H1 (cell line): ENCODE data around the gene MRTFA. TPM values are rescaled to one million over a fixed set of nuclear protein-coding genes. Genes with fewer than 3 reads are reported as not detected.

Experiments used
- CTCF ChIA-PET: fragments of 300-600 bp; sonication (Branson Sonifier 250); formaldehyde crosslinking; loops from one replicate; lab custom pipeline; 2021; ENCODE audit not compliant: partially characterized antibody; lab: Charles Lee
- POLR2A ChIA-PET: fragments of 300-600 bp; sonication (Branson Sonifier 250); formaldehyde crosslinking; loops from one replicate; lab custom pipeline; 2021; ENCODE audit warnings: inconsistent platforms; ENCODE audit not compliant: partially characterized antibody; lab: Charles Lee
- DNase-seq, 2 experiments: peaks; one replicate each; pipeline versions ENCODE4 v3.0.0 to v3.0.0-alpha.2; 2010 to 2022; ENCODE audit warnings: low spot score in 2 of 2, low read depth in 1 of 2, mixed read lengths in 1 of 2
- FAIRE-seq: peaks from 2 replicates; lab custom pipeline; 2011; peaks lifted over from hg19 to GRCh38; lab: Jason Lieb, UNC
- H2AFZ ChIP-seq: 2 replicates; pipeline ENCODE4 v1.8.1; 2012; ENCODE audit warnings: low read length, inconsistent platforms
- H2AK5ac ChIP-seq: 2 replicates; pipeline ENCODE4 v1.6.1; 2013; ENCODE audit warnings: low read depth, low read length
- H2BK120ac ChIP-seq: replicated peaks from 2 replicates; pipeline ENCODE3; 2013; ENCODE audit warnings: low read depth, low read length, inconsistent platforms
- H2BK12ac ChIP-seq: 2 replicates; pipeline ENCODE4 v1.6.1; 2013; ENCODE audit warnings: low read depth, low read length
- H2BK15ac ChIP-seq: 2 replicates; pipeline ENCODE4 v1.6.1; 2013; ENCODE audit warnings: low read length
- H2BK20ac ChIP-seq: 2 replicates; pipeline ENCODE4 v1.6.1; 2013; ENCODE audit warnings: low read length
- H2BK5ac ChIP-seq: 2 replicates; pipeline ENCODE4 v1.6.1; 2013; ENCODE audit warnings: low read depth, low read length
- H3K14ac ChIP-seq: 2 replicates; pipeline ENCODE4 v1.6.1; 2013; ENCODE audit warnings: inconsistent platforms; ENCODE audit not compliant: insufficient read length
- H3K18ac ChIP-seq: 2 replicates; pipeline ENCODE4 v1.6.1; 2013; ENCODE audit warnings: low read length; ENCODE audit errors: extremely low read depth
- H3K23ac ChIP-seq: 2 replicates; pipeline ENCODE4 v1.6.1; 2013; ENCODE audit warnings: inconsistent platforms; ENCODE audit not compliant: insufficient read length
- H3K23me2 ChIP-seq: 2 replicates; pipeline ENCODE4 v1.6.1; 2013; ENCODE audit warnings: low read depth, low read length
- H3K27ac ChIP-seq: 2 replicates; pipeline ENCODE4 v1.6.1; 2011; ENCODE audit warnings: low read depth, low read length, inconsistent platforms
- H3K27me3 ChIP-seq, 4 experiments: replicated peaks in 1 of 4; 1 replicate in 1 of 4; 2 replicates in 3 of 4; pipeline versions ENCODE4 v1.6.1 to v1.8.1; 2011 to 2013; ENCODE audit warnings: low read length in 3 of 4, mild to moderate bottlenecking in 3 of 4, inconsistent platforms in 2 of 4, mixed read lengths in 2 of 4, moderate library complexity in 1 of 4; ENCODE audit not compliant: control insufficient read depth in 3 of 4, insufficient read depth in 3 of 4; ENCODE audit errors: extremely low read depth in 1 of 4
- H3K36me3 ChIP-seq, 4 experiments: 2 replicates each; pipeline versions ENCODE4 v1.6.1 to v1.8.1; 2011 to 2013; ENCODE audit warnings: mild to moderate bottlenecking in 4 of 4, low read length in 3 of 4, moderate library complexity in 2 of 4, control low read depth in 1 of 4, inconsistent platforms in 1 of 4; ENCODE audit not compliant: insufficient read depth in 4 of 4, control insufficient read depth in 2 of 4
- H3K4ac ChIP-seq: replicated peaks from 2 replicates; pipeline ENCODE3; 2013; ENCODE audit warnings: low read length, low read depth, mixed read lengths, inconsistent platforms; ENCODE audit not compliant: insufficient read length
- H3K4me1 ChIP-seq, 4 experiments: replicated peaks in 1 of 4; 1 replicate in 1 of 4; 2 replicates in 3 of 4; pipeline versions ENCODE4 v1.6.1 to v1.8.1; 2011 to 2013; ENCODE audit warnings: low read length in 3 of 4, inconsistent platforms in 2 of 4, mixed read lengths in 1 of 4; ENCODE audit not compliant: insufficient read depth in 4 of 4, control insufficient read depth in 3 of 4
- H3K4me2 ChIP-seq, 2 experiments: 2 replicates each; pipeline versions ENCODE4 v1.6.1 to v1.8.1; 2011 to 2013; ENCODE audit warnings: low read depth in 2 of 2, low read length in 2 of 2, control low read depth in 1 of 2, inconsistent platforms in 1 of 2, mild to moderate bottlenecking in 1 of 2; ENCODE audit not compliant: insufficient read depth in 1 of 2
- H3K4me3 ChIP-seq, 4 experiments: fragments of 200-600, 300-600 bp in 1 of 4; sonication (generic), shearing (Covaris generic), sonication (Bioruptor Twin) in 1 of 4; 2 replicates each; pipeline versions ENCODE4 v1.5.1 to v1.8.1; 2011 to 2016; ENCODE audit warnings: low read length in 4 of 4, low read depth in 3 of 4, control low read depth in 2 of 4, inconsistent platforms in 2 of 4, mild to moderate bottlenecking in 2 of 4, mixed read lengths in 1 of 4, moderate library complexity in 1 of 4; ENCODE audit not compliant: insufficient read depth in 2 of 4; ENCODE audit errors: extremely low read depth in 1 of 4
- H3K56ac ChIP-seq: replicated peaks from 2 replicates; pipeline ENCODE3; 2013; ENCODE audit warnings: low read depth, mild to moderate bottlenecking, mixed read lengths, low read length, inconsistent platforms; ENCODE audit not compliant: insufficient read length
- H3K79me1 ChIP-seq: 2 replicates; pipeline ENCODE4 v1.6.1; 2013; ENCODE audit warnings: low read depth, low read length, control low read depth
- H3K79me2 ChIP-seq, 2 experiments: 2 replicates each; pipeline versions ENCODE4 v1.6.1 to v1.8.1; 2012 to 2013; ENCODE audit warnings: low read length in 2 of 2, mild to moderate bottlenecking in 2 of 2, inconsistent platforms in 1 of 2; ENCODE audit not compliant: insufficient read depth in 2 of 2, control insufficient read depth in 1 of 2
- H3K9ac ChIP-seq, 4 experiments: replicated peaks in 1 of 4; 1 replicate in 1 of 4; 2 replicates in 3 of 4; pipeline versions ENCODE4 v1.6.1 to v1.8.1; 2011 to 2013; ENCODE audit warnings: low read depth in 3 of 4, low read length in 3 of 4, control low read depth in 2 of 4, mild to moderate bottlenecking in 2 of 4, moderate library complexity in 2 of 4, inconsistent platforms in 1 of 4; ENCODE audit errors: extremely low read depth in 1 of 4
- H3K9me3 ChIP-seq, 2 experiments: 2 replicates each; pipeline versions ENCODE4 v1.6.1 to v1.8.1; 2012 to 2013; ENCODE audit warnings: mild to moderate bottlenecking in 2 of 2, moderate library complexity in 2 of 2, control low read depth in 1 of 2, inconsistent platforms in 1 of 2, low read depth in 1 of 2, low read length in 1 of 2, mixed read lengths in 1 of 2; ENCODE audit not compliant: insufficient read depth in 2 of 2
- H4K20me1 ChIP-seq, 2 experiments: replicated peaks in 1 of 2; 2 replicates each; pipeline versions ENCODE3 to v1.8.1; 2011 to 2013; ENCODE audit warnings: inconsistent platforms in 2 of 2, low read length in 2 of 2, mild to moderate bottlenecking in 1 of 2; ENCODE audit not compliant: insufficient read depth in 2 of 2, control insufficient read depth in 1 of 2
- H4K5ac ChIP-seq: 2 replicates; pipeline ENCODE4 v1.6.1; 2013; ENCODE audit warnings: low read length, low read depth, mixed read lengths, inconsistent platforms; ENCODE audit not compliant: insufficient read length
- H4K8ac ChIP-seq: 2 replicates; pipeline ENCODE4 v1.8.0; 2013; ENCODE audit warnings: mild to moderate bottlenecking, moderate library complexity, low read length, inconsistent platforms; ENCODE audit not compliant: insufficient read depth; ENCODE audit errors: extremely low read depth
- H4K91ac ChIP-seq: replicated peaks from 2 replicates; pipeline ENCODE3; 2013; ENCODE audit warnings: low read length, mixed read lengths, inconsistent platforms; ENCODE audit not compliant: insufficient read length
- EGR1 ChIP-seq: IDR thresholded peaks from 2 replicates; pipeline ENCODE4 v1.6.1; 2011; ENCODE audit warnings: low read depth, low read length, borderline replicate concordance
- HDAC6 ChIP-seq: IDR thresholded peaks from one replicate; pipeline ENCODE4 v1.7.1; 2012; ENCODE audit warnings: low read depth, mild to moderate bottlenecking, inconsistent platforms, low read length, moderate library complexity
- JUN ChIP-seq: IDR thresholded peaks from 2 replicates; pipeline ENCODE4 v1.6.1; 2011; ENCODE audit warnings: low read depth, mild to moderate bottlenecking, improper control_type of control experiment, low read length
- KDM1A ChIP-seq: fragments of 200-600, 300-600 bp; sonication (generic); IDR thresholded peaks from 2 replicates; pipeline ENCODE4 v1.7.1; 2016; ENCODE audit warnings: mild to moderate bottlenecking, low read length, borderline replicate concordance
- KDM4A ChIP-seq: IDR thresholded peaks from one replicate; pipeline ENCODE4 v1.7.1; 2012; ENCODE audit warnings: low read depth, mild to moderate bottlenecking, moderate library complexity, low read length, inconsistent platforms; ENCODE audit not compliant: severe bottlenecking
- NRF1 ChIP-seq: IDR thresholded peaks from 2 replicates; pipeline ENCODE4 v1.6.1; 2011; ENCODE audit warnings: mild to moderate bottlenecking, low read depth, low read length, improper control_type of control experiment
- POLR2A ChIP-seq, 2 experiments: IDR thresholded peaks; 1 replicate in 1 of 2; 2 replicates in 1 of 2; pipeline ENCODE4 v1.6.1; 2011; ENCODE audit warnings: low read depth in 2 of 2, low read length in 2 of 2, mild to moderate bottlenecking in 2 of 2; ENCODE audit errors: control extremely low read depth in 1 of 2
- RNF2 ChIP-seq: fragments of 200-900, 300-1000 bp; sonication (generic); IDR thresholded peaks from 2 replicates; pipeline ENCODE4 v1.7.1; 2016; ENCODE audit warnings: borderline replicate concordance, low read depth, mild to moderate bottlenecking, antibody characterized with exemption, low read length; ENCODE audit not compliant: poor library complexity, severe bottlenecking; ENCODE audit errors: missing control alignments
- SIRT6 ChIP-seq: IDR thresholded peaks from one replicate; pipeline ENCODE4 v1.7.1; 2012; ENCODE audit warnings: low read length, inconsistent platforms
- SUZ12 ChIP-seq: fragments of 200-600 bp; sonication (generic); IDR thresholded peaks from 2 replicates; pipeline ENCODE4 v1.6.1; 2012; ENCODE audit warnings: mild to moderate bottlenecking, inconsistent platforms, low read length, moderate library complexity, mixed read lengths
- YY1 ChIP-seq: IDR thresholded peaks from 2 replicates; pipeline ENCODE4 v1.6.1; 2011; ENCODE audit warnings: low read depth, mild to moderate bottlenecking, low read length
- WGBS, 2 experiments: shearing (Covaris generic) in 1 of 2; methylation state at CpG; one replicate each; pipeline versions ENCODE4 v1.1.6 to v1.1.7; 2013 to 2015; ENCODE audit warnings: low lambda C conversion rate in 2 of 2, mixed read lengths in 2 of 2, inconsistent platforms in 1 of 2, low coverage in 1 of 2, missing lambda C conversion rate in 1 of 2; ENCODE audit not compliant: insufficient replicate concordance in 2 of 2, insufficient coverage in 1 of 2, insufficient read length in 1 of 2; ENCODE audit errors: extremely low coverage in 1 of 2, missing lambda C conversion rate in 1 of 2; 5-methylcytosine and 5-hydroxymethylcytosine counted together
- polyA plus RNA-seq, 7 experiments: library from polyadenylated mRNA; depleted of rRNA in 3 of 7; stranded (reverse) in 5 of 7; unstranded in 2 of 7; fragments of >200 nt in 5 of 7; fragments of 200-250 nt in 2 of 7; gene quantifications; 1 replicate in 5 of 7; 2 replicates in 1 of 7; 4 replicates in 1 of 7; pipeline versions ENCODE4 v1.2.1 to v1.2.3, GENCODE V29; 2011 to 2013; ENCODE audit warnings: missing spikeins in 2 of 7, mixed read lengths in 2 of 7
- total RNA-seq: library from RNA; stranded (reverse); fragmentation: NEBNext Ultra II Directional; extraction: Animal tissue kit (Norgen Biotek cat#: 25700); gene quantifications from 2 replicates; pipeline ENCODE4 v1.2.1, GENCODE V29; 2021
- TF ChIP-seq, protein P1 (sequence below): IDR thresholded peaks from 2 replicates; pipeline ENCODE4 v1.6.1; 2011; ENCODE audit warnings: low read length, improper control_type of control experiment

The MRTFA gene
- total and polyA plus RNA-seq, 2 of the 8 experiments (the other 6 are each of a cell fraction or from before 2014, with no cell fraction given): 5.4 to 37.9 TPM

DNA sequence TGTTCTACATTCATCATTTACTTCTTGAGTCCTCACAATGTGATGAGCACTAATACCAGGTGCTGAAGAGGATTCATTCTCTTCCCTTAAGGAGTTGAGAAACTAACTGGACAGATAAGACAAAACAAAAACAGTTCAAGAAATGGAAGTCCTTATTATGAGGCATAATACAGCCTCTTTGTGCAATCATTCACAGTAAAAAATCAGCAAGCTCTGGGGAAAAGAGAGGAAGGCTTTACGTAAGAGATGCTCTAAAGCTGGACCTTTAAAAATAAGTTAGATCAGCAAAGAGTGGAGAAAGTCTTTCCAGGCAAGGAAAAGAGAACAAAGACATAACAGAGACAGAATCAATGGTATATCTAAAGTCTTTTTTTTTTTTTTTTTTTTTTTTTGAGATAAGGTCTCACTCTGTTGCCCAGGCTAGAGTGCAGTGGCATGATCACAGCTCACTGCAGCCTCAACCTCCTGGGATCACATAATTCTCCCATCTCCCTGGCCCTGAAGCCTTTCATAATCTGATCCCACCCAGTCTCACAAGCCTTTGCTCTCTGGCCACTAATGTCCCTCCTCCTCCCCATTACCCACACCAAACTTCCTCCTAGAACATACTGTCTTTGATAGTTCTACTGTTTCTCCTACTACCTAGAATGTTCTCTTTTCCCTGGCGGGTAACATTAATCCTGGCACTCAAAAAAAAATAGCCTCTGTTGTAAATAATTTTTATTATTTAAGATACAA lies 40.9 kb downstream of the MRTFA start:
- Histone ChIP-seq H3K4me2 (no peak overlapping the region), H4K20me1 (peaks cover 0 to 1% of the 10 kb centered on the region in 2 experiments), H3K23me2 (no peaks in the 10 kb centered on the region), H2BK120ac (no peak overlapping the region), H4K5ac (no peak overlapping the region), H3K18ac (no peak overlapping the region), H3K14ac (no peak overlapping the region), H3K23ac (no peak overlapping the region), H2AFZ (no peak overlapping the region), H3K9me3 (no peaks in the 10 kb centered on the region), H4K91ac (no peak overlapping the region), H3K79me1 (peaks cover 5% of the 10 kb centered on the region), H4K8ac (no peak overlapping the region), H2BK15ac (no peak overlapping the region), H3K56ac (no peak overlapping the region), H3K4ac (no peak overlapping the region), H3K27ac (no peak overlapping the region), H2BK5ac (no peak overlapping the region), H3K27me3 (no peaks in the 10 kb centered on the region), H2AK5ac (no peak overlapping the region), H3K9ac (no peak overlapping the region), H3K4me1 (peaks cover 0 to 4% (median 2%) of the 10 kb centered on the region in 4 experiments; a peak in 2 of 7 replicates), H3K36me3 (no peaks in the 10 kb centered on the region), H3K4me3 (no peak overlapping the region), H2BK12ac (no peak overlapping the region), H2BK20ac (no peak overlapping the region), H3K79me2 (peaks cover 0 to 69% of the 10 kb centered on the region in 2 experiments; a peak in 3 of 4 replicates)
- 91% methylated on average over 2 of the region's 2 CpGs; no CpG with 5 or more reads in 1 of the 2 experiments for WGBS, 2 experiments
- DNase-seq (no peak), FAIRE-seq (no peak)
- CTCF ChIA-PET: interaction anchor here (1.3 to 1.8 kb wide), 2 partner anchors 51 to 69 kb away, joined by 3 to 6 read pairs; no protein-coding TSS in a partner anchor
- TF ChIP-seq YY1 (no peak), HDAC6 (no peak), KDM4A (no peak), KDM1A (no peak), POLR2A (IDR thresholded peaks at IDR 0.05; ENCODE audit: control extremely low read depth in 1 of 2, low read depth in 2 of 2, low read length in 2 of 2) (no peak), SUZ12 (no peak), NRF1 (no peak), EGR1 (no peak), SIRT6 (no peak), RNF2 (no peak), JUN (no peak)
- TF ChIP-seq, protein P1, sequence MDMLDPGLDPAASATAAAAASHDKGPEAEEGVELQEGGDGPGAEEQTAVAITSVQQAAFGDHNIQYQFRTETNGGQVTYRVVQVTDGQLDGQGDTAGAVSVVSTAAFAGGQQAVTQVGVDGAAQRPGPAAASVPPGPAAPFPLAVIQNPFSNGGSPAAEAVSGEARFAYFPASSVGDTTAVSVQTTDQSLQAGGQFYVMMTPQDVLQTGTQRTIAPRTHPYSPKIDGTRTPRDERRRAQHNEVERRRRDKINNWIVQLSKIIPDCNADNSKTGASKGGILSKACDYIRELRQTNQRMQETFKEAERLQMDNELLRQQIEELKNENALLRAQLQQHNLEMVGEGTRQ: no peak
- POLR2A ChIA-PET: no interaction called here
